ENCODE measurements around the gene MRNIP. TPM values are rescaled to one million over a fixed set of nuclear protein-coding genes. Genes with fewer than 3 reads are reported as not detected.

The MRNIP gene
- total and polyA plus RNA-seq, 10 donors = 34.9 to 107 (median 49.4) TPM

DNA sequence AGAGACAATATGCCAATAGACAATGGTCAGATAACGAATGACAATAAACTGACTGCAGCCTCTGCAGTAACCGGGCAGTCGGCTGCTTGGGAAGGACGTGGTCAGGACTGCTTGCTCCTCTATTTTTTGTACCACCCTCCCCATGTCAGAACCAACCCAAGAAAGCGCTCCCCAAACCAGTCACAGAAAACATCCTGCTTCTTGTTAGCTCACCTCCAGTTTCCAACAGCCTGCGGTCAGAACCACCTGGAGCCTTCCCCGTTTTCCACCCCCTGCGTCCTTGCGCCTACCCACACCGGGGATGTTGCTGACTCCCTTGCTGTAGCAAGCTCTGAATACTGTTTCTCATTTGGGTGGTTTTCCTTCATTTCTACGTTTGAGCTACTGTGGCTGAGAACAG lies 1.7 kb upstream of the MRNIP start:
- WGBS, 5 donors = 68 to 90% (median 84%) methylated on average over 11 of the region's 11 CpGs

DNA sequence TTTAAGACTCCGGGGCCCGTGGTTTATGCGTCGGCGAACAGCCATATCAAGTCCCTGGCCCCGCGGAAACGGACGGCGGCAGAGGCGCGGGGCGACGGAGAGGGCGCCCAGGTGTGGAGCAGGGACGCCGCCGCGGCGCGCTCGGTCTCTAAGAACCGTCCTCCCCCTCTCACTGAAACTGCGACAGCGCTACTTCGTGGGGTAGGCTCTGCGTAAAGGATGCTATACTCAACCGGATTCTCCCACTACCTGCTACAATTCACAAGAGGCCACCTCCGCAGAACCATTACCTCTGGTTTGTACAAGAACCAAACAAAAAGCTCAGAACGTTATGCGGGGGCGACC lies 404 bp downstream of the MRNIP start:
- peak overlapping the region; percentile 71 to 92 (median 88) for H3K27ac ChIP-seq
- TF ChIP-seq POLR2A (IDR thresholded peaks at IDR 0.05) (no peak), POLR2AphosphoS5 (IDR thresholded peaks at IDR 0.05) (no peak)
- TF ChIP-seq, protein P1, sequence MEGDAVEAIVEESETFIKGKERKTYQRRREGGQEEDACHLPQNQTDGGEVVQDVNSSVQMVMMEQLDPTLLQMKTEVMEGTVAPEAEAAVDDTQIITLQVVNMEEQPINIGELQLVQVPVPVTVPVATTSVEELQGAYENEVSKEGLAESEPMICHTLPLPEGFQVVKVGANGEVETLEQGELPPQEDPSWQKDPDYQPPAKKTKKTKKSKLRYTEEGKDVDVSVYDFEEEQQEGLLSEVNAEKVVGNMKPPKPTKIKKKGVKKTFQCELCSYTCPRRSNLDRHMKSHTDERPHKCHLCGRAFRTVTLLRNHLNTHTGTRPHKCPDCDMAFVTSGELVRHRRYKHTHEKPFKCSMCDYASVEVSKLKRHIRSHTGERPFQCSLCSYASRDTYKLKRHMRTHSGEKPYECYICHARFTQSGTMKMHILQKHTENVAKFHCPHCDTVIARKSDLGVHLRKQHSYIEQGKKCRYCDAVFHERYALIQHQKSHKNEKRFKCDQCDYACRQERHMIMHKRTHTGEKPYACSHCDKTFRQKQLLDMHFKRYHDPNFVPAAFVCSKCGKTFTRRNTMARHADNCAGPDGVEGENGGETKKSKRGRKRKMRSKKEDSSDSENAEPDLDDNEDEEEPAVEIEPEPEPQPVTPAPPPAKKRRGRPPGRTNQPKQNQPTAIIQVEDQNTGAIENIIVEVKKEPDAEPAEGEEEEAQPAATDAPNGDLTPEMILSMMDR (IDR thresholded peaks at IDR 0.05 in 8 of 11, conservative IDR thresholded peaks at IDR 0.05 in 3 of 11) = no peak
- H3K4me3 ChIP-seq = peak overlapping the region; percentile 88 to 100 (median 99)
- DNase-seq = peak; percentile 89
- H3K27me3 ChIP-seq (replicated peaks in 1 of 7) = no peaks in the 10 kb centered on the region
- H3K4me1 ChIP-seq = peaks cover 10 to 57% (median 32%) of the 10 kb centered on the region in 6 donors
- intact Hi-C loops (cut with DNase I; ENCODE audit: low total_unique reads) = loop anchor here (10.0 kb wide), 1 partner anchor 53 kb away; the partner anchor contains the start of gene MGAT4B
- 0 to 1% (median 0%) methylated on average over 15 to 32 of the region's 32 CpGs for WGBS, 5 donors
- H3K9me3 ChIP-seq = peaks cover 0 to 6% (median 0%) of the 10 kb centered on the region in 8 donors
- peaks cover 0 to 17% (median 11%) of the 10 kb centered on the region in 6 donors for H3K36me3 ChIP-seq

More for the DNA sequence above, 1.7 kb upstream of the MRNIP start:
- H3K36me3 ChIP-seq = peaks cover 0 to 36% (median 27%) of the 10 kb centered on the region in 6 donors
- H3K9me3 ChIP-seq = peaks cover 0 to 6% (median 0%) of the 10 kb centered on the region in 8 donors
- no peak for DNase-seq
- intact Hi-C loops (cut with DNase I; ENCODE audit: low total_unique reads) = no loop called here
- TF ChIP-seq, protein P1 (IDR thresholded peaks at IDR 0.05 in 8 of 11, conservative IDR thresholded peaks at IDR 0.05 in 3 of 11) = no peak
- no peak for TF ChIP-seq POLR2A (IDR thresholded peaks at IDR 0.05)
- TF ChIP-seq POLR2AphosphoS5 (IDR thresholded peaks at IDR 0.05) = no peak
- H3K27me3 ChIP-seq (replicated peaks in 1 of 7) = no peaks in the 10 kb centered on the region
- H3K4me3 ChIP-seq = no peak overlapping the region
- H3K4me1 ChIP-seq = peaks cover 10 to 43% (median 24%) of the 10 kb centered on the region in 6 donors
- H3K27ac ChIP-seq = no peak overlapping the region

DNA sequence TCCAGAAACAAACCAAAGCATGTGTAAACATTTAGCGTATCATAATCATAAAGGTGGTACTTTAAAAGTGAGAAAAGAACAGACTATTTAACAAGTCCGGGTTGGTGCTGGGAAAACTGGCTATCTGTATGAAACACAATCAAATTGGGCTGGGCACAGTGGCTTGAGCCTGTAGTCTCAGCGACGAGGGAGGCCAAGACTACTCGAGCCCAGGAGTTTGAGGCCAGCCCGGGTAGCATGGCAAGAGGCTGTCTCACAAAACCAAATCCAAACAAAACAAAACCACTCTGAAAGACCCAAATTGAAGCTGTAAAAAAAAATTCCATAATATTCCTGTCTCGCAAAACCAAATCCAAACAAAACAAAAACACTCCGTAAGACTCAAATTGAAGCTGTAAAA lies 4.3 kb downstream of the MRNIP start:
- H3K4me3 ChIP-seq = no peak overlapping the region
- intact Hi-C loops (cut with DNase I; ENCODE audit: low total_unique reads) = loop anchor here (10.0 kb wide), 1 partner anchor 50 kb away; the partner anchor contains the start of gene MGAT4B
- TF ChIP-seq POLR2AphosphoS5 (IDR thresholded peaks at IDR 0.05) = no peak
- TF ChIP-seq POLR2A (IDR thresholded peaks at IDR 0.05) = no peak
- TF ChIP-seq, protein P1 (IDR thresholded peaks at IDR 0.05 in 8 of 11, conservative IDR thresholded peaks at IDR 0.05 in 3 of 11) = no peak
- DNase-seq = peak; percentile 32
- 93 to 97% (median 95%) methylated on average over 8 of the region's 8 CpGs for WGBS, 5 donors
- no peaks in the 10 kb centered on the region for H3K27me3 ChIP-seq (replicated peaks in 1 of 7)
- H3K27ac ChIP-seq = no peak overlapping the region
- H3K9me3 ChIP-seq = no peaks in the 10 kb centered on the region
- peaks cover 11 to 69% (median 42%) of the 10 kb centered on the region in 6 donors for H3K4me1 ChIP-seq
- H3K36me3 ChIP-seq = peaks cover 0 to 41% (median 33%) of the 10 kb centered on the region in 6 donors

DNA sequence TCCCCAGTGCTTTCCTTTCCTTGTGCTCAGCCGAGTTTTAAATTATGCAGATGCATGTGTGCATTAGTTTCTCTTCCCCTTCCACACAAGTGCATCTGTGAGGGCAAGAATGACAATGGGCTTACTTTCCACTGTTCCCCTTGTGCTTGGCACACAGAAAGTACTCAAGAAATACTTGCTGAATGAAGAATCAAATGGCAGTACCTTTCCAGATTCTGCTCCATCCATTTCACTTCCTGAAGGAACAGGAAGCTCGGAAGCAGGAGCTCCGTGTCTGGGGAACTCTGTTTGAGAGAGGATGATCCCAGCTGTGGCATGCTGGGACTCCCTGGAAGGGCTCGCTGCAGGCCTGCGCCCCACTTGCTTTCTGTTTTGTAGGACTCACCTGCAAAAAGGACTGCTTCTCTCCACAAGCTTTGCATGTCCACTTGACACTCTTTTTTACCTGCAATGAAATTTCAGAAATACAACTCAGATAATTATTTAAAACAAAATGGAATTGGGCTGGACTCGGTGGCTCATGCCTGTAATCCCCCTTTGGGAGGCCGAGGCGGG lies 5.5 kb downstream of the MRNIP start:
- Histone ChIP-seq H3K4me3 (peak overlapping the region in 1 of 8 donors; percentile 24), H3K4me1 (peaks cover 11 to 62% (median 37%) of the 10 kb centered on the region in 6 donors), H3K9me3 (no peaks in the 10 kb centered on the region), H3K27me3 (replicated peaks in 1 of 7) (no peaks in the 10 kb centered on the region), H3K36me3 (peaks cover 0 to 54% (median 39%) of the 10 kb centered on the region in 6 donors), H3K27ac (peak overlapping the region in 6 of 8 donors; percentile 15 to 74 (median 58))
- peak; percentile 57 for DNase-seq
- intact Hi-C loops (cut with DNase I; ENCODE audit: low total_unique reads) = loop anchor here (10.0 kb wide), 1 partner anchor 48 kb away; the partner anchor contains the start of gene MGAT4B
- 66 to 78% (median 73%) methylated on average over 8 of the region's 8 CpGs for WGBS, 5 donors
- peak in 2 of 3 donors; percentile 13 to 34 for TF ChIP-seq POLR2AphosphoS5 (IDR thresholded peaks at IDR 0.05)
- TF ChIP-seq, protein P1 (IDR thresholded peaks at IDR 0.05 in 8 of 11, conservative IDR thresholded peaks at IDR 0.05 in 3 of 11) = no peak
